Astrocyte (in vitro differentiated cells and primary cell): ENCODE data around the gene PRR30. TPM values are rescaled to one million over a fixed set of nuclear protein-coding genes. Genes with fewer than 3 reads are reported as not detected.
"Not testable (repeated sequence)": the region's sequence is repeated elsewhere in the genome, so short reads cannot be mapped to it uniquely, and the experiment has no call there.

Experiments
- DNase-seq: peaks from one replicate; pipeline ENCODE4 v3.0.0-alpha.2; 2010; ENCODE audit warnings: low read depth
- FAIRE-seq: peaks from 2 replicates; lab custom pipeline; 2011; peaks lifted over from hg19 to GRCh38; lab: Jason Lieb, UNC
- H2AFZ ChIP-seq: 2 replicates; pipeline ENCODE4 v1.6.0; 2012; ENCODE audit warnings: low read depth, low read length, inconsistent platforms
- H3K27ac ChIP-seq: 2 replicates; pipeline ENCODE4 v1.5.1; 2011; ENCODE audit warnings: low read depth, low read length, inconsistent platforms
- H3K27me3 ChIP-seq: 2 replicates; pipeline ENCODE4 v1.6.0; 2011; ENCODE audit warnings: low read length, inconsistent platforms; ENCODE audit not compliant: insufficient read depth
- H3K36me3 ChIP-seq: 2 replicates; pipeline ENCODE4 v1.5.1; 2011; ENCODE audit warnings: low read length, inconsistent platforms; ENCODE audit not compliant: insufficient read depth
- H3K4me1 ChIP-seq: 2 replicates; pipeline ENCODE4 v1.5.1; 2011; ENCODE audit warnings: low read length, inconsistent platforms; ENCODE audit not compliant: insufficient read depth
- H3K4me2 ChIP-seq: 2 replicates; pipeline ENCODE4 v1.6.0; 2012; ENCODE audit warnings: low read length, inconsistent platforms
- H3K4me3 ChIP-seq: 2 replicates; pipeline ENCODE4 v1.5.1; 2011; ENCODE audit warnings: low read depth, mild to moderate bottlenecking, low read length, inconsistent platforms; ENCODE audit not compliant: insufficient read depth
- H3K79me2 ChIP-seq: 2 replicates; pipeline ENCODE4 v1.6.0; 2012; ENCODE audit warnings: mild to moderate bottlenecking, low read length, inconsistent platforms; ENCODE audit not compliant: insufficient read depth
- H3K9ac ChIP-seq: 2 replicates; pipeline ENCODE4 v1.6.0; 2012; ENCODE audit warnings: mild to moderate bottlenecking, low read length, inconsistent platforms
- H3K9me3 ChIP-seq: 2 replicates; pipeline ENCODE4 v1.5.1; 2012; ENCODE audit warnings: low read depth, mild to moderate bottlenecking, low read length, inconsistent platforms; ENCODE audit not compliant: insufficient read depth
- H4K20me1 ChIP-seq: 2 replicates; pipeline ENCODE4 v1.6.0; 2012; ENCODE audit warnings: low read length, inconsistent platforms; ENCODE audit not compliant: insufficient read depth
- H3K27ac Mint-ChIP-seq: one replicate; pipeline ENCODE4 v1.8.0; 2021; ENCODE audit warnings: mild to moderate bottlenecking, mixed read lengths; ENCODE audit not compliant: unreplicated experiment
- H3K27me3 Mint-ChIP-seq: one replicate; pipeline ENCODE4 v1.8.0; 2021; ENCODE audit warnings: low read depth, mixed read lengths; ENCODE audit not compliant: unreplicated experiment
- H3K36me3 Mint-ChIP-seq: one replicate; pipeline ENCODE4 v1.8.0; 2021; ENCODE audit warnings: low read depth, mixed read lengths; ENCODE audit not compliant: unreplicated experiment
- H3K4me1 Mint-ChIP-seq: one replicate; pipeline ENCODE4 v1.8.0; 2021; ENCODE audit warnings: low read depth, mixed read lengths; ENCODE audit not compliant: unreplicated experiment
- H3K4me3 Mint-ChIP-seq: one replicate; pipeline ENCODE4 v1.8.0; 2021; ENCODE audit warnings: mild to moderate bottlenecking, moderate library complexity, mixed read lengths; ENCODE audit not compliant: unreplicated experiment
- H3K9me3 Mint-ChIP-seq: one replicate; pipeline ENCODE4 v1.8.0; 2021; ENCODE audit warnings: mild to moderate bottlenecking, mixed read lengths; ENCODE audit not compliant: unreplicated experiment
- CTCF ChIP-seq: IDR thresholded peaks from 2 replicates; pipeline ENCODE4 v1.5.1; 2011; ENCODE audit warnings: low read depth, mild to moderate bottlenecking, inconsistent platforms, low read length, moderate library complexity; ENCODE audit not compliant: insufficient read depth
- EZH2 ChIP-seq: IDR thresholded peaks from 2 replicates; pipeline ENCODE4 v1.6.1; 2012; ENCODE audit warnings: mild to moderate bottlenecking, low read length, inconsistent platforms; ENCODE audit not compliant: insufficient read depth
- total RNA-seq: library from RNA; stranded (reverse); gene quantifications from 2 replicates; pipeline ENCODE4 v1.2.1, GENCODE V29; 2021

Gene PRR30
- total RNA-seq, 1 donor from 2014 or later: not detected

DNA sequence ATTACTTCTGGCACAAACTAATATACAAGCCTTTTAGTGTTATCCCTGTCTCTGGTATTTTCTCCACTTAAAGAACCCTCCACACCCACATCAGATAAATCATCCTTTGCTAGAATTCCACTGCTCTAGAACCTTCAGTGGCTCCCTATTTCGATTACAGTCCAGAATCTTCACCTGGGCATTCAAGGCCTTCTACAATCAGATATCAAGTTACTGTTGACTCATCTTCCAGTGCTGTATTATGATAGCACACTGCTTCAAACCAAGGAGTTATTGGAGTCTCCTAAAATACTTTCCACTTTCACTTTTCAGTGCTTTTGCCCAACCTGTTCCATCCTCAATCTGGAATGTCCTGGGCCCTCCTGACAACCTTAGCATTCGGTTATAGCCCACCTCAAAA is 23.7 kb downstream of the PRR30 start:
- FAIRE-seq (no peak), DNase-seq (no peak)
- peaks cover 6% of the 10 kb centered on the region for H3K9me3 Mint-ChIP-seq
- no peak overlapping the region for H3K27ac Mint-ChIP-seq
- Histone ChIP-seq H3K27me3 (peaks cover 32% of the 10 kb centered on the region), H3K27ac (no peak overlapping the region), H3K79me2 (no peaks in the 10 kb centered on the region), H3K9ac (no peak overlapping the region), H3K36me3 (no peaks in the 10 kb centered on the region), H3K4me3 (no peak overlapping the region), H3K9me3 (peaks cover 2% of the 10 kb centered on the region), H3K4me1 (peaks cover 10% of the 10 kb centered on the region), H2AFZ (no peak overlapping the region), H4K20me1 (no peaks in the 10 kb centered on the region), H3K4me2 (no peak overlapping the region)
- H3K36me3 Mint-ChIP-seq: peaks cover 4% of the 10 kb centered on the region
- H3K4me3 Mint-ChIP-seq: no peak overlapping the region
- no peak for TF ChIP-seq EZH2
- TF ChIP-seq CTCF: no peak
- no peaks in the 10 kb centered on the region for H3K4me1 Mint-ChIP-seq
- peaks cover 51% of the 10 kb centered on the region for H3K27me3 Mint-ChIP-seq

DNA sequence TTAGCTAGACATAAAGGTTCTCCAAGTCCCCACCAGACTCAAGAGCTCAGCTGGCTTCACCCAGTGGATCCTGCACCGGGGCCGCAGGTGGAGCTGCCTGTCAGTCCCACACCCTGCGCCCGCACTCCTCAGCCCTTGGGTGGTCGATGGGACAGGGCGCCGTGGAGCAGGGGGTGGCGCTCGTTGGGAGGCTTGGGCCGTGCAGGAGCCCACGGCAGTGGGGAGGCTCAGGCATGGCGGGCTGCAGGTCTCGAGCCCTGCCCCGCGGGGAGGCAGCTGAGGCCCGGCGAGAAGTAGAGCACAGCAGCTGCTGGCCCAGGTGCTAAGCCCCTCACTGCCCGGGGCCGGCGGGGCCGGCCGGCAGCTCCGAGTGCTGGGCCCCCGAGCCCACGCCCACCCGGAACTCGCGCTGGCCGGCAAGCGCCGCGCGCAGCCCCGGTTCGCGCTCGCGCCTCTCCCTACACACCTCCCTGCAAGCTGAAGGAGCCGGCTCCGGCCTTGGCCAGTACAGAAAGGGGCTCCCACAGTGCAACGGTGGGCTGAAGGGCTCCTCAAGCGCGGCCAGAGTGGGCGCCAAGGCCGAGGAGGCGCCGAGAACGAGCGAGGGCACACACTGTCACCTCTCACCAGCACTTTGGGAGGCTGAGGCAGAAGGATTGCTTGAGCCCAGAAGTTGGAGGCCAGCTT is 27.7 kb downstream of the PRR30 start:
- H3K4me3 ChIP-seq, H3K4me2 ChIP-seq, H3K9ac ChIP-seq, H3K36me3 ChIP-seq, H3K4me1 Mint-ChIP-seq, H3K36me3 Mint-ChIP-seq, H3K27ac Mint-ChIP-seq, H3K27me3 ChIP-seq, H3K9me3 ChIP-seq, H3K4me1 ChIP-seq, H3K4me3 Mint-ChIP-seq, H3K27ac ChIP-seq, H4K20me1 ChIP-seq, H2AFZ ChIP-seq, DNase-seq, FAIRE-seq, H3K79me2 ChIP-seq, H3K9me3 Mint-ChIP-seq: not testable (repeated sequence)
- peaks cover 28% of the 10 kb centered on the region for H3K27me3 Mint-ChIP-seq

DNA sequence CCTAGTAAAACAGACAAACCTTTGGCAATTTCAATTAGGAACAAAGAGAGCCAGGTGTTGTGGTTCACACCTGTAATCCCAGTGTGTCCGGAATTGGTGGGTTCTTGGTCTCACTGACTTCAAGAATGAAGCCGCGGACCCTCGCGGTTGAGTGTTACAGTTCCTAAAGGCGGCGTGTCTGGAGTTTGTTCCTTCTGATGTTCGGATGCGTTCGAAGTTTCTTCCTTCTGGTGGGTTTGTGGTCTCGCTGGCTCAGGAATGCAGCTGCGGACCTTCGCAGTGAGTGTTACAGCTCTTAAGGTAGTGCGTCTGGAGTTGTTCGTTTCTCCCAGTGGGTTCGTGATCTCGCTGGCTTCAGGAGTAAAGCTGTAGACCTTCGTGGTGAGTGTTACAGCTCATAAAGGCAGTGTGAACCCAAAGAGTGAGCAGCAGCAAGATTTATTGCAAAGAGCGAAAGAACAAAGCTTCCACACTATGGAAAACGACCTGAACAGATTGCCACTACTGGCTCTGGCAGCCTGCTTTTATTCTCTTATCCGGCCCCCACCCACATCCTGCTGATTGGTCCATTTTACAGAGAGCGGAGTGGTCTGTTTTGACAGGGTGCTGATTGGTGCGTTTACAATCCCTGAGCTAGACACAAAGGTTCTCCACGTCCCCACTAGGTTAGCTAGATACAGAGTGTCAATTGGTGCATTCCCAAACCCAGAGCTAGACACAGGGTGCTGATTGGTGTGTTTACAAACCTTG is 28.4 kb downstream of the PRR30 start:
- H3K4me3 Mint-ChIP-seq, H3K9ac ChIP-seq, H3K9me3 Mint-ChIP-seq, H3K4me1 ChIP-seq, H4K20me1 ChIP-seq, H3K4me3 ChIP-seq, H3K79me2 ChIP-seq, H3K27ac ChIP-seq, H3K36me3 Mint-ChIP-seq, DNase-seq, H3K27me3 ChIP-seq, H2AFZ ChIP-seq, H3K4me1 Mint-ChIP-seq, H3K9me3 ChIP-seq, FAIRE-seq, H3K27ac Mint-ChIP-seq, H3K36me3 ChIP-seq, H3K4me2 ChIP-seq: not testable (repeated sequence)
- H3K27me3 Mint-ChIP-seq: peaks cover 32% of the 10 kb centered on the region
